ENCODE measurements around the gene GMNN.

DNA sequence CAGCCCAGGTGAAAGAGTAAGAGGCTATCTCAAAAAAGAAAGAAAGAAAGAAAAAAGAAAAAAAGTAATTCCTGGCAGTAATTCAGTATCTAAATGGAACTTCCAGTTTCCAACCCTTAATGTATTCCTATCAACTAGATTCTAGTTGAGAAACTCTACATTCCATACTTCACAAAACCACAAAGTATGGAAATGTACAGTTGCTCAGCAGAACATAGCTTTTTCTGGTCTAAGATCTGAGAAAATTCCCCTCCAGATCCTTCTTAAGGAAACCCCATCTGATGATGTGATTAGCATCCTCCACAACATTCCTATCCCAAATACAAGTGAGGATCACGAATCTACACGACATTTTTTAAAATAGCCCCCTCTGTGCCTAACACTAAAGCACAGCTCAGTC, 20.4 kb downstream of the GMNN start:
- TF ChIP-seq CTCF (IDR thresholded peaks at IDR 0.05) = no peak
- no peak for TF ChIP-seq POLR2A (IDR thresholded peaks at IDR 0.05)
